Thoracic aorta (tissue), 2 donors: ENCODE measurements around the gene ELOVL6. TPM values are rescaled to one million over a fixed set of nuclear protein-coding genes. Genes with fewer than 3 reads are reported as not detected.

Experiments
- ATAC-seq: fragments of 150-250 bp; one replicate; pipeline ENCODE4 v1.8.0; 2017; ENCODE audit warnings: low read depth; ENCODE audit not compliant: insufficient number of reproducible peaks, low FRiP score
- DNase-seq: peaks from one replicate; pipeline ENCODE4 v3.0.0-alpha.2; 2020; ENCODE audit warnings: low spot score
- H3K27ac ChIP-seq, 2 donors: fragments of 200-600 bp; sonication (generic); 1 replicate in 1 of 2; 2 replicates in 1 of 2; pipeline ENCODE4 v1.5.1; 2016; ENCODE audit warnings: mild to moderate bottlenecking in 2 of 2, moderate library complexity in 2 of 2
- H3K27me3 ChIP-seq: fragments of 200-600 bp; sonication (generic); replicated peaks from 2 replicates; pipeline ENCODE4 v1.6.0; 2016; ENCODE audit warnings: mild to moderate bottlenecking; ENCODE audit not compliant: insufficient read depth
- H3K36me3 ChIP-seq: fragments of 200-600 bp; sonication (generic); one replicate; pipeline ENCODE4 v1.5.1; 2016
- H3K4me1 ChIP-seq, 2 donors: fragments of 200-600 bp; sonication (generic); 1 replicate in 1 of 2; 2 replicates in 1 of 2; pipeline versions ENCODE4 v1.5.1 to v1.6.0; 2016; ENCODE audit warnings: low read depth in 2 of 2, mild to moderate bottlenecking in 1 of 2; ENCODE audit not compliant: control insufficient read depth in 1 of 2
- H3K4me3 ChIP-seq: fragments of 200-600 bp; sonication (generic); 2 replicates; pipeline ENCODE4 v1.5.1; 2016; ENCODE audit warnings: mild to moderate bottlenecking
- H3K9me3 ChIP-seq: fragments of 200-600 bp; sonication (generic); 2 replicates; pipeline ENCODE4 v1.5.1; 2016
- CTCF ChIP-seq: fragments of 200-600 bp; sonication (generic); IDR thresholded peaks from one replicate; pipeline ENCODE4 v1.5.1; 2019; ENCODE audit warnings: antibody characterized with exemption
- total RNA-seq, 2 donors: library from RNA; depleted of rRNA; stranded (reverse); fragments of >200 nt; gene quantifications; one replicate each; pipeline versions ENCODE4 v1.1.0 to v1.2.3, GENCODE V29; 2016

ELOVL6 gene
- total RNA-seq, 2 donors from 2014 or later = 1.5 to 2.7 TPM

- DNase-seq (no peak), ATAC-seq (no peak)
- no peaks in the 10 kb centered on the region for H3K4me1 ChIP-seq
- no peak for TF ChIP-seq CTCF
- no peaks in the 10 kb centered on the region for H3K27me3 ChIP-seq
- H3K27ac ChIP-seq = no peak overlapping the region
- H3K36me3 ChIP-seq = no peaks in the 10 kb centered on the region
- no peaks in the 10 kb centered on the region for H3K9me3 ChIP-seq
- no peak overlapping the region for H3K4me3 ChIP-seq
Observed at GRCh38 chr4:110007217-110007616, 191.2 kb downstream of the ELOVL6 start.

- ATAC-seq (no peak), DNase-seq (no peak)
Observed at GRCh38 chr4:110005461-110006056, 192.9 kb downstream of the ELOVL6 start.

DNA sequence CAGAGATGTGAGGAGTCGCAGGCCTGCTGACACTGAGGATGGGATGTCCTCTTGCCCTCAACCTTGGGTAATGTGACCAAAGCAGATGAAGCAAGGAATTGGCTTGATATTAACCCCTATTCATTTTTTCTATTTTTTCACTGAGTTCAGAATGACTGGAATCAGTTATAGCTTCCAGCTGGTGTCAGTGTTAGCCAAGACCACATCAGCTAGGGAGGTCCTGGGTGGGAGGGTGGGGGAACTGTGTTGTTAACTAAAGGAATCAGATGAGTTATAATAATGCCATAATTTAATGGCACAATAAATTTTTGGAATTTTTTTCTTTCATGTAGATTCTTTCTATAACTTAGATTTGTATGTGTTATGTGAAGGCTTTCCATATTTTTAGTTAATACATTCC is 193.9 kb downstream of the ELOVL6 start:
- TF ChIP-seq CTCF = no peak
- Histone ChIP-seq H3K27ac (no peak overlapping the region), H3K4me3 (no peak overlapping the region), H3K4me1 (no peaks in the 10 kb centered on the region), H3K27me3 (no peaks in the 10 kb centered on the region), H3K36me3 (no peaks in the 10 kb centered on the region), H3K9me3 (no peaks in the 10 kb centered on the region)
- DNase-seq (no peak), ATAC-seq (no peak)

More at GRCh38 chr4:110005461-110006056, 192.9 kb downstream of the ELOVL6 start:
- Histone ChIP-seq H3K4me3 (no peak overlapping the region), H3K27ac (no peak overlapping the region), H3K36me3 (no peaks in the 10 kb centered on the region), H3K9me3 (no peaks in the 10 kb centered on the region), H3K27me3 (no peaks in the 10 kb centered on the region), H3K4me1 (no peaks in the 10 kb centered on the region)
- TF ChIP-seq CTCF = peak; percentile 57

DNA sequence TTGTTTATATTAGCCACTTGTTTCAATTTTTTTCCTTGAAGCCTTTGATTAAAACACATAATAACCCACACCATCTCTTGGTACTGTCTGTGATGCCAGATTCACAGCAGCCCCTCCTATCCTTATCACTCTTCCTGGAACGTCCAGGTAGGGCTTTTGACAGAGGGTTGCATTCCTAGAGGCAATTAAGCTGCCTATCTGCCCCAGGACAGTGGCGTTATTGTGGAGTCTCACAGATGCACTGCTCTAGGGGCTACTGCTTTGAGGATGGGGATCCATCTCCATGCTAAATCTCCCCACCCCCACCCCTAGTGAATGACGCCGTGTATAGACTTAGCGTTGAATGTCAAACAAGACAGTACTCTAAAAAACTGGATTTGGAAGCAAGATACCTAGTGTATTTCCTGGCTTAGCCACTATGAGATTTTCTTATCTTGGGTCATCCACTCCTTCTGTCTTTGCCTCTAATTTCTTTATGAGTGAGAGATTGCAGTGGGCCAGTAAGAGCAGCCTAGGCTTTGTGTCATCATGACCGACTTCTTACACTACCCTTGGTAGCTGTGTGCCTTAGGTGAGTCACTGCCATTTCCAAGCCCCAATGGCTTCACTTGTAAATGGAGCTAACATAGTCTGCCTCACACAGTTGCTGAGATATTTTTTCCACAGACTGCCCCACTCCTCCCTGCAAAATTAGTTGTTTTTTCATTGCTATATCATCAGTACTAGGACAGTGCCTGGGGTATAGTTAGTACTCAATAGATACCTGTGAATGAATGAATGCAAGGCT is 194.8 kb downstream of the ELOVL6 start:
- TF ChIP-seq CTCF = no peak
- Histone ChIP-seq H3K27ac (no peak overlapping the region), H3K27me3 (no peaks in the 10 kb centered on the region), H3K4me1 (no peaks in the 10 kb centered on the region), H3K9me3 (no peaks in the 10 kb centered on the region), H3K36me3 (no peaks in the 10 kb centered on the region), H3K4me3 (no peak overlapping the region)
- no peak for ATAC-seq
- DNase-seq = no peak

GRCh38 chr4:110002326-110002725 is 196.1 kb downstream of the ELOVL6 start:
- Histone ChIP-seq H3K4me3 (no peak overlapping the region), H3K27ac (no peak overlapping the region), H3K4me1 (no peaks in the 10 kb centered on the region), H3K9me3 (no peaks in the 10 kb centered on the region), H3K36me3 (no peaks in the 10 kb centered on the region), H3K27me3 (no peaks in the 10 kb centered on the region)
- ATAC-seq (no peak), DNase-seq (no peak)
- TF ChIP-seq CTCF = no peak
